ENCODE data around the gene INAVA. TPM values are rescaled to one million over a fixed set of nuclear protein-coding genes. Genes with fewer than 3 reads are reported as not detected.

INAVA gene
- 100 to 1,000 TPM in 3 of 4 donors, 10 to 100 TPM in 1; 33.8 to 492 (median 332) TPM for total RNA-seq

- peaks cover 0 to 26% (median 0%) of the 10 kb centered on the region in 3 donors for H3K36me3 ChIP-seq
- DNase-seq: peak in 2 of 3 donors; percentile 86 to 88
- H3K27me3 ChIP-seq: no peaks in the 10 kb centered on the region
- TF ChIP-seq POLR2A (IDR thresholded peaks at IDR 0.05) (peak; percentile 99), CTCF (IDR thresholded peaks at IDR 0.05) (peak in 1 of 6 experiments; percentile 15)
- H3K9me3 ChIP-seq: no peaks in the 10 kb centered on the region
- peaks cover 0 to 33% (median 2%) of the 10 kb centered on the region in 4 donors for H3K4me1 ChIP-seq
- peak within 1 kb of the TSS in 3 of 4 donors; percentile 37 to 76 (median 71) for H3K4me3 ChIP-seq
- peak within 1 kb of the TSS in 3 of 4 donors; percentile 76 to 98 (median 97) for H3K27ac ChIP-seq
These were observed at the start of gene INAVA for GRCh38 chr1:200894712-200895442. TSS of gene INAVA (plus strand) at chr1:200894900. CDS start at chr1:200898401, 3,501 bp downstream.

- Histone ChIP-seq H3K4me3 (no peak overlapping the region), H3K36me3 (peaks cover 0 to 20% (median 0%) of the 10 kb centered on the region in 3 donors), H3K9me3 (no peaks in the 10 kb centered on the region), H3K27ac (no peak overlapping the region), H3K4me1 (no peaks in the 10 kb centered on the region), H3K27me3 (no peaks in the 10 kb centered on the region)
- no peak for DNase-seq
- TF ChIP-seq CTCF (IDR thresholded peaks at IDR 0.05): no peak
These were observed 49.3 kb upstream of the INAVA start for GRCh38 chr1:200845360-200845759.

- Histone ChIP-seq H3K27ac (no peak overlapping the region), H3K27me3 (no peaks in the 10 kb centered on the region), H3K36me3 (peaks cover 0 to 20% (median 0%) of the 10 kb centered on the region in 3 donors), H3K4me1 (no peaks in the 10 kb centered on the region), H3K4me3 (no peak overlapping the region), H3K9me3 (no peaks in the 10 kb centered on the region)
- TF ChIP-seq CTCF (IDR thresholded peaks at IDR 0.05) (no peak), POLR2A (IDR thresholded peaks at IDR 0.05) (no peak)
- no peak for DNase-seq
These were observed 48.3 kb upstream of the INAVA start for GRCh38 chr1:200846398-200846797.

- Histone ChIP-seq H3K27me3 (no peaks in the 10 kb centered on the region), H3K27ac (no peak overlapping the region), H3K4me3 (no peak overlapping the region), H3K9me3 (no peaks in the 10 kb centered on the region), H3K4me1 (no peaks in the 10 kb centered on the region), H3K36me3 (peaks cover 0 to 20% (median 0%) of the 10 kb centered on the region in 3 donors)
- TF ChIP-seq POLR2A (IDR thresholded peaks at IDR 0.05): no peak
- TF ChIP-seq CTCF (IDR thresholded peaks at IDR 0.05): no peak
- no peak for DNase-seq
These were observed 45.3 kb upstream of the INAVA start for GRCh38 chr1:200849430-200849829.

GRCh38 chr1:200850554-200850953, 44.1 kb upstream of the INAVA start:
- Histone ChIP-seq H3K27ac (no peak overlapping the region), H3K9me3 (no peaks in the 10 kb centered on the region), H3K36me3 (peaks cover 0 to 24% (median 0%) of the 10 kb centered on the region in 3 donors), H3K4me1 (no peaks in the 10 kb centered on the region), H3K27me3 (no peaks in the 10 kb centered on the region), H3K4me3 (no peak overlapping the region)
- no peak for DNase-seq
- no peak for TF ChIP-seq POLR2A (IDR thresholded peaks at IDR 0.05)
- TF ChIP-seq CTCF (IDR thresholded peaks at IDR 0.05): no peak

All from Peyer's patch (tissue), 4 donors.